GM12878 (cell line): ENCODE results near the gene HINT3. TPM values are rescaled to one million over a fixed set of nuclear protein-coding genes. Genes with fewer than 3 reads are reported as not detected.

Source experiments
- ATAC-seq: fragments of 200-7000 bp; cut with Tn5 transposase; 3 replicates; pipeline ENCODE4 v1.9.1; 2020; ENCODE audit warnings: mild to moderate bottlenecking, moderate library complexity
- BruUV-seq: library from RNA; stranded (reverse); fragments of 400-500 nt; replicated peaks from 2 replicates; lab custom pipeline; 2021; lab: Mats Ljungman, UMichigan
- CTCF ChIA-PET: fragments of 300-600 bp; sonication (Branson Sonifier 250); formaldehyde crosslinking; extraction: SDS; loops from one replicate; lab custom pipeline; 2021; ENCODE audit warnings: inconsistent platforms; lab: Yijun Ruan, JAX
- POLR2A ChIA-PET: fragments of 350-600 bp; formaldehyde crosslinking; extraction: SDS; loops from one replicate; lab custom pipeline; 2021; ENCODE audit warnings: inconsistent platforms; lab: Charles Lee
- RAD21 ChIA-PET: fragments of 300-600 bp; sonication (Branson Sonifier 250); formaldehyde crosslinking; loops from one replicate; lab custom pipeline; 2023; ENCODE audit warnings: antibody characterized with exemption; ENCODE audit not compliant: unreplicated experiment; lab: Charles Lee
- SMC1A ChIA-PET: fragments of 300-600 bp; sonication (Branson Sonifier 250); formaldehyde crosslinking; loops from one replicate; lab custom pipeline; 2023; ENCODE audit not compliant: unreplicated experiment, uncharacterized antibody; lab: Charles Lee
- DNase-seq: peaks from one replicate; pipeline ENCODE4 v3.0.0-alpha.2; 2011; ENCODE audit warnings: low read depth, low spot score
- FAIRE-seq: peaks from 3 replicates; lab custom pipeline; 2011; peaks lifted over from hg19 to GRCh38; lab: Jason Lieb, UNC
- H2AFZ ChIP-seq: 2 replicates; pipeline ENCODE4 v1.6.0; 2011; ENCODE audit warnings: low read depth, low read length, control low read depth; ENCODE audit not compliant: control insufficient read depth
- H3K27ac ChIP-seq: 2 replicates; pipeline ENCODE4 v1.5.1; 2011; ENCODE audit warnings: control low read depth; ENCODE audit not compliant: control insufficient read depth, insufficient read depth
- H3K27me3 ChIP-seq, 2 experiments: replicated peaks in 1 of 2; 2 replicates each; pipeline versions ENCODE4 v1.6.0 to v1.6.1; 2011; ENCODE audit warnings: low read length in 1 of 2; ENCODE audit not compliant: control insufficient read depth in 2 of 2, insufficient read depth in 2 of 2
- H3K36me3 ChIP-seq, 2 experiments: 2 replicates each; pipeline ENCODE4 v1.5.1; 2011; ENCODE audit warnings: low read length in 1 of 2; ENCODE audit not compliant: control insufficient read depth in 2 of 2, insufficient read depth in 2 of 2
- H3K4me1 ChIP-seq: 2 replicates; pipeline ENCODE4 v1.6.1; 2011; ENCODE audit warnings: mild to moderate bottlenecking, low read length, moderate library complexity, mixed read lengths; ENCODE audit not compliant: control insufficient read depth, insufficient read depth
- H3K4me2 ChIP-seq: 2 replicates; pipeline ENCODE4 v1.6.0; 2011; ENCODE audit warnings: control low read depth; ENCODE audit not compliant: control insufficient read depth, insufficient read depth
- H3K4me3 ChIP-seq: fragments of 200-600 bp; sonication (generic); 2 replicates; pipeline ENCODE4 v1.5.1; 2016
- H3K79me2 ChIP-seq: 2 replicates; pipeline ENCODE4 v1.6.0; 2011; ENCODE audit warnings: low read length; ENCODE audit not compliant: control insufficient read depth, insufficient read depth
- H3K9ac ChIP-seq: 2 replicates; pipeline ENCODE4 v1.8.0; 2011; ENCODE audit warnings: low read length, control low read depth, mixed read lengths; ENCODE audit not compliant: control insufficient read depth, insufficient read depth
- H3K9me3 ChIP-seq: replicated peaks from 3 replicates; pipeline ENCODE4 v1.5.1; 2011; ENCODE audit warnings: mild to moderate bottlenecking, low read length; ENCODE audit not compliant: control insufficient read depth, insufficient read depth
- H4K20me1 ChIP-seq: 2 replicates; pipeline ENCODE4 v1.6.0; 2011; ENCODE audit not compliant: control insufficient read depth, insufficient read depth
- ATF2 ChIP-seq: IDR thresholded peaks from 2 replicates; pipeline ENCODE4 v1.6.1; 2012; ENCODE audit warnings: low read length, inconsistent platforms
- CHD4 ChIP-seq: fragments of 200-600 bp; sonication (generic); IDR thresholded peaks from 2 replicates; pipeline ENCODE4 v1.6.1; 2016; ENCODE audit warnings: mild to moderate bottlenecking
- E4F1 ChIP-seq: fragments of 450-650 bp; IDR thresholded peaks from 2 replicates; pipeline ENCODE4 v1.6.1; 2018; ENCODE audit warnings: borderline replicate concordance, mild to moderate bottlenecking; ENCODE audit not compliant: partially characterized antibody
- GABPA ChIP-seq: IDR thresholded peaks from 2 replicates; pipeline ENCODE4 v1.6.1; 2014; ENCODE audit warnings: antibody characterized with exemption, low read depth, mild to moderate bottlenecking, inconsistent platforms
- JUNB ChIP-seq: IDR thresholded peaks from 2 replicates; pipeline ENCODE4 v1.6.1; 2016; ENCODE audit warnings: antibody characterized with exemption, mild to moderate bottlenecking
- KDM1A ChIP-seq: fragments of 200-600 bp; sonication (generic); IDR thresholded peaks from 2 replicates; pipeline ENCODE4 v1.6.1; 2016; ENCODE audit warnings: borderline replicate concordance
- KLF5 ChIP-seq: fragments of 450-650 bp; IDR thresholded peaks from 2 replicates; pipeline ENCODE4 v1.6.1; 2014; ENCODE audit warnings: mild to moderate bottlenecking; ENCODE audit not compliant: partially characterized antibody
- MXI1 ChIP-seq: fragments of 150-350 bp; IDR thresholded peaks from 2 replicates; pipeline ENCODE4 v1.6.1; 2011; ENCODE audit warnings: low read depth, mild to moderate bottlenecking, inconsistent platforms, low read length, improper control_type of control experiment
- NFIC ChIP-seq: IDR thresholded peaks from 2 replicates; pipeline ENCODE4 v1.6.1; 2012; ENCODE audit warnings: low read depth, mild to moderate bottlenecking, inconsistent platforms, low read length, moderate library complexity
- PAX5 ChIP-seq: IDR thresholded peaks from 2 replicates; pipeline ENCODE4 v1.6.1; 2011; ENCODE audit warnings: low read depth, low read length, borderline replicate concordance
- PKNOX1 ChIP-seq: fragments of 450-650 bp; IDR thresholded peaks from 2 replicates; pipeline ENCODE4 v1.6.1; 2016; ENCODE audit warnings: mild to moderate bottlenecking
- RAD51 ChIP-seq: fragments of 450-650 bp; IDR thresholded peaks from 2 replicates; pipeline ENCODE4 v1.6.1; 2016; ENCODE audit warnings: moderate library complexity, mild to moderate bottlenecking, inconsistent platforms
- SKIL ChIP-seq: fragments of 450-650 bp; IDR thresholded peaks from 2 replicates; pipeline ENCODE4 v1.6.1; 2017; ENCODE audit warnings: mild to moderate bottlenecking, low read depth, inconsistent platforms; ENCODE audit not compliant: poor library complexity, severe bottlenecking
- STAT3 ChIP-seq: IDR thresholded peaks from 2 replicates; pipeline ENCODE4 v1.6.1; 2011; ENCODE audit warnings: low read depth, low read length, improper control_type of control experiment
- TBL1XR1 ChIP-seq: IDR thresholded peaks from 2 replicates; pipeline ENCODE4 v1.6.1; 2012; ENCODE audit warnings: low read depth, low read length, improper control_type of control experiment
- WGBS: methylation state at CpG from one replicate; pipeline ENCODE4 v1.1.6; 2016; ENCODE audit warnings: low lambda C conversion rate; ENCODE audit not compliant: insufficient replicate concordance, insufficient coverage; ENCODE audit errors: missing lambda C conversion rate; 5-methylcytosine and 5-hydroxymethylcytosine counted together
- in situ Hi-C: fragments of 300-500 bp; cut with MboI; formaldehyde crosslinking; loops from 9 replicates; pipeline ENCODE4 v1.14.3; 2018; ENCODE audit warnings: mixed read lengths
- intact Hi-C: fragments of 100-400 bp; cut with micrococcal nuclease; formaldehyde crosslinking; loops from one replicate; pipeline ENCODE4 v1.14.2; 2022; ENCODE audit not compliant: unreplicated experiment
- polyA plus RNA-seq, 11 experiments: library from polyadenylated mRNA; depleted of rRNA in 4 of 11; unstranded in 6 of 11; stranded (reverse) in 5 of 11; fragments of >200 nt; fragmentation: Nextera tagmentation in 4 of 11; fragmentation: Illumina TruSeq in 1 of 11; extraction: Ambion mirVana in 4 of 11; extraction: Trizol in 1 of 11; gene quantifications; 1 replicate in 1 of 11; 2 replicates in 10 of 11; pipeline versions ENCODE4 v1.2.1 to v1.2.3, GENCODE V29; 2011 to 2016; ENCODE audit warnings: inconsistent platforms in 2 of 11, missing spikeins in 2 of 11, low read depth in 1 of 11
- total RNA-seq, 4 experiments: library from RNA; depleted of rRNA in 3 of 4; stranded (reverse); fragments of >200 nt in 3 of 4; fragmentation: Illumina TruSeq in 1 of 4; extraction: Trizol in 1 of 4; gene quantifications; 2 replicates each; pipeline versions ENCODE4 v1.2.1 to v1.2.3, GENCODE V29; 2013 to 2021

Gene HINT3
- total and polyA plus RNA-seq, 10 of the 15 experiments (the other 5 are each of a cell fraction or from before 2014, with no cell fraction given), result 0.72 to 9.1 (median 5.4) TPM

GRCh38 chr6:125910527-125910926, 46.0 kb upstream of the HINT3 start:
- CTCF ChIA-PET, result interaction anchor here (1.0 to 4.5 kb wide), 13 partner anchors 8 to 129 kb away, joined by 3 to 26 read pairs (median 5); partner anchors contain the start of genes HINT3 and NCOA7
- BruUV-seq, result no TSS peak
- TF ChIP-seq SKIL (peak; percentile 49), ATF2 (peak; percentile 82), CHD4 (no peak), PAX5 (peak; percentile 63; the same call in 1 of the 2 replicates), MXI1 (no peak), JUNB (peak; percentile 91), E4F1 (no peak), GABPA (no peak), KLF5 (no peak), KDM1A (no peak), TBL1XR1 (no peak), NFIC (peak; percentile 73), PKNOX1 (no peak), STAT3 (0 out of 2 replicates have a peak, but pooled peaks have one; percentile 79), RAD51 (peak; percentile 45)

More at GRCh38 chr6:125910527-125910926, 46.0 kb upstream of the HINT3 start:
- Histone ChIP-seq H3K36me3 (peaks cover 0 to 8% of the 10 kb centered on the region in 2 experiments; a peak in 2 of 4 replicates), H3K4me2 (peak overlapping the region; percentile 69), H3K9ac (no peak overlapping the region), H3K4me1 (peaks cover 16% of the 10 kb centered on the region), H3K79me2 (no peaks in the 10 kb centered on the region; the same call in 1 of the 2 replicates), H3K4me3 (no peak overlapping the region), H3K27ac (peak overlapping the region; percentile 58), H3K27me3 (no peaks in the 10 kb centered on the region), H3K9me3 (no peaks in the 10 kb centered on the region), H4K20me1 (no peaks in the 10 kb centered on the region), H2AFZ (no peak overlapping the region)
- ChIA-PET RAD21 (interaction anchor here (0.9 to 5.3 kb wide), 8 partner anchors 9 to 119 kb away, joined by 3 to 27 read pairs (median 4); partner anchors contain the start of genes HINT3 and NCOA7), POLR2A (interaction anchor here (1.3 to 1.4 kb wide), 2 partner anchors 8 to 119 kb away, joined by 5 to 9 read pairs; partner anchors contain the start of gene NCOA7), SMC1A (interaction anchor here (0.7 to 2.3 kb wide), 13 partner anchors 9 to 129 kb away, joined by 3 to 7 read pairs (median 4); partner anchors contain the start of genes NCOA7 and TRMT11)
- FAIRE-seq, result peak; percentile 88
- intact Hi-C loops (loop anchor here (1.0 kb wide), 1 partner anchor 9 kb away; no protein-coding TSS in a partner anchor), in situ Hi-C loops (no loop called here)
- 0% methylated on average over 3 of the region's 3 CpGs for WGBS
- peak; percentile 68 for DNase-seq
- peak; percentile 96 for ATAC-seq
